ENCODE data around the gene TMTC2. TPM values are rescaled to one million over a fixed set of nuclear protein-coding genes. Genes with fewer than 3 reads are reported as not detected.

The TMTC2 gene
- total RNA-seq, 1 donor from 2014 or later, result 7.6 TPM

DNA sequence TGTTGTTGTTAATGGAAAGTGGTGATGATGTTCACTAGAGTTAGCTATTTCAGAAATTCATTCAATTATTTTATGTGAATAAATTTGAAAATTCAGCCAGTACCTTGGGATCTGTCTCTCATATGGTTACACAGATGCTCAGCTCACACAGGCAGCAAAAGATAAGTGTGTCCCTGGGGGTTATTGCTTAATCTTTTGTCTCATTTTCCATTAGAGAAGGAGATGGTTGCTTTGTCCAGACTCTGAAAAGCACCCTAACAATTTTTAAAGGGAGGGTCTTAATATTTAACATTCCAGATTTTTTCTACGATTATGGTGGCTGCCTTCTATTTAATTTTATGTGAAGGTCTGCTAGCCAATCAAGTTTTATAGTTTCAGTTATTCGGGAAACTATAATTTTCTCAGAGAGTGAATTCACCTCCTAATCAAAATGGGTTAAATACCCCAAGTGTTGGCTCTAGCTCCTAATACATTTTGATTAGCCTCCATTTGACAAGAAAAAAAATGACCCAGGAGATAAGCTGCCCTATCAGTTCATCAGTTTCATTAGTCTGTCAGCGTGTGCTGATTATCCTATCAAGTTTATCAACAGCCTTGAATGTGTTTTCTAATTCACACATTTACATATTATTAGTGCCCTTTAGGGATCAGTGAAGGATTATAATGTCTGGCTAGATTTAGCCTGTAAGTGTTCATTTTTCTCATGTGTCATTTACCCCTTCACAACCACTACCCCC, 282.1 kb downstream of the TMTC2 start:
- no peak for DNase-seq (ENCODE audit: low read depth)

GRCh38 chr12:82970614-82971013, 283.9 kb downstream of the TMTC2 start:
- no peak overlapping the region for H3K4me3 ChIP-seq (ENCODE audit: low read depth, low read length)
- H3K27me3 ChIP-seq (ENCODE audit: control insufficient read depth, insufficient read depth, low read length), result no peaks in the 10 kb centered on the region
- no peak for DNase-seq (ENCODE audit: low read depth)
- TF ChIP-seq, protein P1, sequence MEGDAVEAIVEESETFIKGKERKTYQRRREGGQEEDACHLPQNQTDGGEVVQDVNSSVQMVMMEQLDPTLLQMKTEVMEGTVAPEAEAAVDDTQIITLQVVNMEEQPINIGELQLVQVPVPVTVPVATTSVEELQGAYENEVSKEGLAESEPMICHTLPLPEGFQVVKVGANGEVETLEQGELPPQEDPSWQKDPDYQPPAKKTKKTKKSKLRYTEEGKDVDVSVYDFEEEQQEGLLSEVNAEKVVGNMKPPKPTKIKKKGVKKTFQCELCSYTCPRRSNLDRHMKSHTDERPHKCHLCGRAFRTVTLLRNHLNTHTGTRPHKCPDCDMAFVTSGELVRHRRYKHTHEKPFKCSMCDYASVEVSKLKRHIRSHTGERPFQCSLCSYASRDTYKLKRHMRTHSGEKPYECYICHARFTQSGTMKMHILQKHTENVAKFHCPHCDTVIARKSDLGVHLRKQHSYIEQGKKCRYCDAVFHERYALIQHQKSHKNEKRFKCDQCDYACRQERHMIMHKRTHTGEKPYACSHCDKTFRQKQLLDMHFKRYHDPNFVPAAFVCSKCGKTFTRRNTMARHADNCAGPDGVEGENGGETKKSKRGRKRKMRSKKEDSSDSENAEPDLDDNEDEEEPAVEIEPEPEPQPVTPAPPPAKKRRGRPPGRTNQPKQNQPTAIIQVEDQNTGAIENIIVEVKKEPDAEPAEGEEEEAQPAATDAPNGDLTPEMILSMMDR (IDR thresholded peaks at IDR 0.05; ENCODE audit: insufficient read depth, low read length, poor library complexity, severe bottlenecking), result no peak
- no peaks in the 10 kb centered on the region for H3K36me3 ChIP-seq (ENCODE audit: control insufficient read depth, insufficient read depth, low read length)

More for the DNA sequence above, 282.1 kb downstream of the TMTC2 start:
- TF ChIP-seq, protein P1 (IDR thresholded peaks at IDR 0.05; ENCODE audit: insufficient read depth, low read length, poor library complexity, severe bottlenecking), result no peak
- Histone ChIP-seq H3K27me3 (ENCODE audit: control insufficient read depth, insufficient read depth, low read length) (no peaks in the 10 kb centered on the region), H3K36me3 (ENCODE audit: control insufficient read depth, insufficient read depth, low read length) (no peaks in the 10 kb centered on the region), H3K4me3 (ENCODE audit: low read depth, low read length) (no peak overlapping the region)

- no peak overlapping the region for H3K4me3 ChIP-seq (ENCODE audit: low read depth, low read length)
- H3K36me3 ChIP-seq (ENCODE audit: control insufficient read depth, insufficient read depth, low read length), result no peaks in the 10 kb centered on the region
- no peaks in the 10 kb centered on the region for H3K27me3 ChIP-seq (ENCODE audit: control insufficient read depth, insufficient read depth, low read length)
- TF ChIP-seq, protein P1 (IDR thresholded peaks at IDR 0.05; ENCODE audit: insufficient read depth, low read length, poor library complexity, severe bottlenecking), result no peak
- no peak for DNase-seq (ENCODE audit: low read depth)
These were observed 284.9 kb downstream of the TMTC2 start for GRCh38 chr12:82971584-82971983.

- no peaks in the 10 kb centered on the region for H3K27me3 ChIP-seq (ENCODE audit: control insufficient read depth, insufficient read depth, low read length)
- H3K4me3 ChIP-seq (ENCODE audit: low read depth, low read length), result no peak overlapping the region
- DNase-seq (ENCODE audit: low read depth), result no peak
- no peaks in the 10 kb centered on the region for H3K36me3 ChIP-seq (ENCODE audit: control insufficient read depth, insufficient read depth, low read length)
- TF ChIP-seq, protein P1 (IDR thresholded peaks at IDR 0.05; ENCODE audit: insufficient read depth, low read length, poor library complexity, severe bottlenecking), result no peak
These were observed 285.9 kb downstream of the TMTC2 start for GRCh38 chr12:82972624-82973023.

DNA sequence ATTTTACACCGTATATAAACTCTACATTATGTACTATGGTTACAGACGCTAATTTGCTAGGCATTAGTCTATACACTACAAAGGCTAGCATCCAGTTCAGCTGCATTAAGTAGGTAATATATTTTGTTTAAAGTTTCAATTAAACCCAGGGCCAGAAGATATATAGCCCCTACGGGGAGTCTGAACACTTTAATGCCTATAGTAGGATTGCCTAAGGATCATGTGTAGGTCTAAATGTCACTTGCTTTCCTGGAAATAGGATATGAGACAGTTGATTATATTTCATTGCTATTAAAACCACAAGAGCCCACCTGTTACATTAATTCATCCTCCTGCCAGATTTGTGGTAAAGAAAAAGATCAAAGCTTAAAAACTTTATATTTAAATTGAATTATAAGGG, 286.9 kb downstream of the TMTC2 start:
- TF ChIP-seq, protein P1 (IDR thresholded peaks at IDR 0.05; ENCODE audit: insufficient read depth, low read length, poor library complexity, severe bottlenecking), result no peak
- no peak for DNase-seq (ENCODE audit: low read depth)
- Histone ChIP-seq H3K27me3 (ENCODE audit: control insufficient read depth, insufficient read depth, low read length) (no peaks in the 10 kb centered on the region), H3K36me3 (ENCODE audit: control insufficient read depth, insufficient read depth, low read length) (no peaks in the 10 kb centered on the region), H3K4me3 (ENCODE audit: low read depth, low read length) (no peak overlapping the region)

DNA sequence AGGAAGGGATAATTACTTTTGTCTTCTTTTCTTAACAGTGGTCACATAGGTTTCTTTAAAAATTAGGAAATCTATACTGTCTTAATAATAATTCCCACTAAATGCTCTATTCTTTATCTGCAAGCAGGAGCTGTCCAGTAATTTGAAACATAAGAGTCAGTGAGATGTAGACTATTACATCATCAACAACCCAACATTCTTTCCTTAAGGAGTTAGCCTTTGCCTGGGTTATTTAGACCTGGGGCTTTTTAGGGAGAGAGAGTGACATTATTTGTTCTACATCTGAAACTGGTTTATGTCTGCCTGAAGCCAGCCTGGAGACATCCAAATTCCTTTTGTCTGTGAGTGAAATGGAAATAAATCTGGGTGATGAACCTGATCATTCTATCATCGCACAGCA, 294.4 kb downstream of the TMTC2 start:
- DNase-seq (ENCODE audit: low read depth), result no peak
- H3K27me3 ChIP-seq (ENCODE audit: control insufficient read depth, insufficient read depth, low read length), result no peaks in the 10 kb centered on the region
- H3K4me3 ChIP-seq (ENCODE audit: low read depth, low read length), result no peak overlapping the region
- TF ChIP-seq, protein P1 (IDR thresholded peaks at IDR 0.05; ENCODE audit: insufficient read depth, low read length, poor library complexity, severe bottlenecking), result no peak
- H3K36me3 ChIP-seq (ENCODE audit: control insufficient read depth, insufficient read depth, low read length), result no peaks in the 10 kb centered on the region

All from kidney epithelial cell (primary cell).